ENCODE results near the gene MAPK14.
"Not testable (repeated sequence)": the region's sequence is repeated elsewhere in the genome, so short reads cannot be mapped to it uniquely, and the experiment has no call there.

DNA sequence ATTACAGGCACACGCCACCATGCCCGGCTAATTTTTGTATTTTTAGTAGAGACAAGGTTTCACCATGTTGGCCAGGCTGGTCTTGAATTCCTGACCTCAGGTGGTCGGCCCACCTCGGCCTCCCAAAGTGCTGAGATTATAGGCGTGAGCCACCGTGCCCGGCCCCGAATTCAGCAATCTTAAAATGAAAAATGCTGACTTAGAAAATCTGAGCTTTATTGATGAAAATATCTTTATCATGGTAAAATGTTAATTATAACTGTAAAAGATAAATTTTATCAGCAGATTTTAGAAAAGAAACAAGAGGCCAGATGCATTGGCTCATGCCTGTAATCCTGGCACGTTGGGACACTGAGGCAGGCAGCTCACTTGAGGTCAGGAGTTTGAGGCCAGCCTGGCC is 39.6 kb upstream of the MAPK14 start:
- TF ChIP-seq, protein P1, sequence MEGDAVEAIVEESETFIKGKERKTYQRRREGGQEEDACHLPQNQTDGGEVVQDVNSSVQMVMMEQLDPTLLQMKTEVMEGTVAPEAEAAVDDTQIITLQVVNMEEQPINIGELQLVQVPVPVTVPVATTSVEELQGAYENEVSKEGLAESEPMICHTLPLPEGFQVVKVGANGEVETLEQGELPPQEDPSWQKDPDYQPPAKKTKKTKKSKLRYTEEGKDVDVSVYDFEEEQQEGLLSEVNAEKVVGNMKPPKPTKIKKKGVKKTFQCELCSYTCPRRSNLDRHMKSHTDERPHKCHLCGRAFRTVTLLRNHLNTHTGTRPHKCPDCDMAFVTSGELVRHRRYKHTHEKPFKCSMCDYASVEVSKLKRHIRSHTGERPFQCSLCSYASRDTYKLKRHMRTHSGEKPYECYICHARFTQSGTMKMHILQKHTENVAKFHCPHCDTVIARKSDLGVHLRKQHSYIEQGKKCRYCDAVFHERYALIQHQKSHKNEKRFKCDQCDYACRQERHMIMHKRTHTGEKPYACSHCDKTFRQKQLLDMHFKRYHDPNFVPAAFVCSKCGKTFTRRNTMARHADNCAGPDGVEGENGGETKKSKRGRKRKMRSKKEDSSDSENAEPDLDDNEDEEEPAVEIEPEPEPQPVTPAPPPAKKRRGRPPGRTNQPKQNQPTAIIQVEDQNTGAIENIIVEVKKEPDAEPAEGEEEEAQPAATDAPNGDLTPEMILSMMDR (conservative IDR thresholded peaks at IDR 0.05), result not testable (repeated sequence)
- not testable (repeated sequence) for TF ChIP-seq EZH2 (IDR thresholded peaks at IDR 0.05; ENCODE audit: low read depth)

All from PC-9 (cell line).